ENCODE data around the gene LMX1B. TPM values are rescaled to one million over a fixed set of nuclear protein-coding genes. Genes with fewer than 3 reads are reported as not detected.

Gene LMX1B
- total RNA-seq, 8 experiments from 2014 or later: 0.05 to 3.2 (median 0.25) TPM; not detected in 2

DNA sequence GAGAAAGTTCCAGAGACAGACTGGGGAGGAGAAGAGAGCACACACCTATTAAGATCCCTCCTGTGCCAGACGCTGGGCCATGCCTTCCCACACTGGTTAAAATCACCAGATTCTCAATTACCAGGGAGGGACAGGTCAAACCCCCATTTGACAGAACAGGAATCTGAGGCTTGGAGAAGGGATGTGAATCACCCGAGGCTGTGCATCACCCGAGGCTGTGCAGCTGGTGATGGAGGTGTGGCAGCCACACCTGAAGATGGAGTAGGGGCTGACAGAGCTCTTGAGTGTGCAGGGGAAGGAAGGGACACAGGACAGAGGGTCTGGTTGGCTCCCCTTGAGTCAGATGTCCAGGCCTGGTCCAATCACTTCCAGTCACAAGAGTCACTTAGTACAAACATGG lies 70.6 kb downstream of the LMX1B start:
- H3K27ac ChIP-seq: no peak overlapping the region
- no peak for ATAC-seq (replicated peaks in 6 of 8)
- in situ Hi-C loops (cut with MboI; ENCODE audit: low pct_unique_long_range_greater_than_20kb in 2 of 9, low sequenced_read_pairs in 9 of 9, unreplicated experiment in 9 of 9): no loop called here
- 0 to 60% (median 46%) methylated on average over 1 to 2 of the region's 3 CpGs; no CpG with 5 or more reads in 7 of the 10 experiments for WGBS, 10 experiments
- no peak overlapping the region for H3K4me3 ChIP-seq
- H3K4me1 ChIP-seq (replicated peaks in 1 of 2): peaks cover 0 to 4% of the 10 kb centered on the region in 2 donors

DNA sequence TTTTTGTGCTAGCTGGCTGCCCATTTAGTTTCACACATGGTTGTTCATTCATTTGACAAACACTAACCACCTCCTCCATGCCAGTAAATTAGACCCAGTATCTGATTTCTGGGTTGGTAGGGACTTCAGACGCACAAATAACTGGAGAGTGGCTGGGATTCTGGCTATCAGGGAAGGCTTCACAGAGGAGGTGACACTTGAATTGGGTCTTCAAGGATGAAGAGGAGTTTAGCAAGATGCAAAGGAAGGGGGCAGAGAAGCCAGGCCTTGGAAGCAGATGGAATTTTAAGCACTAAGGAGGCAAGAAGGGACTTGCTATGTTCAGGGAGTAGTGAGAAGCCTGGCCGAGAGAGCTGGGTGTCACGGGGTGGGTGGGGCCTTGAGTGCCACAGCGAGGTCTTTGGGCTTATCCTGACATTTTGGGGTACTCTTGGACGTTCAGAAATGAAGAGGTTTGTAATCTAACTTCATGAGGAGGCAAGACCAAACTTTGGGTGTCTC lies 71.3 kb downstream of the LMX1B start:
- no peak overlapping the region for H3K4me3 ChIP-seq
- 0 to 100% (median 43%) methylated on average over 1 to 5 of the region's 5 CpGs; no CpG with 5 or more reads in 4 of the 10 experiments for WGBS, 10 experiments
- peaks cover 0 to 4% of the 10 kb centered on the region in 2 donors for H3K4me1 ChIP-seq (replicated peaks in 1 of 2)
- H3K27ac ChIP-seq: no peak overlapping the region
- in situ Hi-C loops (cut with MboI; ENCODE audit: low pct_unique_long_range_greater_than_20kb in 2 of 9, low sequenced_read_pairs in 9 of 9, unreplicated experiment in 9 of 9): no loop called here
- no peak for ATAC-seq (replicated peaks in 6 of 8)

DNA sequence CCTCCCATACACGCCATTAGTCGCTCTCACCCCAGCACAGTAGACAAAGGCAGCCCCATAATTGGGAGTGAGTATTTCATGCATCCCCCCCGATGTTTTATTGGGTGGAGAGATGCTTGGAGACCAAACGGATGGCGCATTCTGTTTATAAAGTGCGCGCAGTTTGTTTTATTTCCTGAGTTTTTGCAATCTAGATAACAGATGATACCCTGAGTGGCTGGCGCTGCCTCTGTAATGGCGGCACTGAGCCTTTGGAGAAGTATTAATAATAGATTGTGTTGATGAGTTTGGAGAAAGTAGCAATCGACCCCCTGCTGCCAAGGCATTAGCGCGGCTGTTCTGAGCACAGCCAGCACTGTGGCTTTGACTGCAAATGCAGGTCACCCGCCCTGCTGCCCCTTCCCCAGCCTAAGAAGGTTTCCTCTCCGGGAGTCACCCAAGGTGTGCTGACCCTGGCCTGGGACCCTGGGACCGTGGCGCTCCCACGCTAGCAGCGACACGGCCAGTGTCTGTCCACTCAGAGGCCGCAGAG lies 74.3 kb downstream of the LMX1B start:
- Histone ChIP-seq H3K27ac (no peak overlapping the region), H3K4me1 (replicated peaks in 1 of 2) (peaks cover 0 to 1% of the 10 kb centered on the region in 2 donors), H3K4me3 (no peak overlapping the region)
- WGBS, 10 experiments: 44 to 77% (median 59%) methylated on average over 1 to 11 of the region's 20 CpGs; no CpG with 5 or more reads in 6 of the 10 experiments
- no peak for ATAC-seq (replicated peaks in 6 of 8)
- in situ Hi-C loops (cut with MboI; ENCODE audit: low pct_unique_long_range_greater_than_20kb in 2 of 9, low sequenced_read_pairs in 9 of 9, unreplicated experiment in 9 of 9): no loop called here

DNA sequence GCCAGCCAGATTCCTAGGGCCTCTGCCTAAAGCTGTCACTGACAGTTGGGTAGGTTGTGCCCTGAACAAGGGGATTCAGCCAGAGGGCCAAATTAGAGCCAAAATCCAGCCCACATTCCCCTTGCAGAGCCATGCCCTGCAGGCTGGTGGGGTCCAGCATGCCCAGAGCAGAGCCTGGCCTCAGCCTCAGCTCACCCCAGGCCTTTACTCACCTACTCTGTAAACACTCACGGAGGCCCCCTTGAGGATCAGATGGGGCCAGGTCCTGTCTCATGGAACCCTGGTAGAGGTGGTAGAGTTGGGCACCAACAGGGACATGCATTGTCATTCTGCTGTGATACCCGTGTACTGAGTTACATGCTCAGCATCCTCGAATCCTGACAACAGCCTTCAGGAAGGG lies 74.9 kb downstream of the LMX1B start:
- no peak overlapping the region for H3K27ac ChIP-seq
- WGBS, 10 experiments: 83% methylated on average over 1 of the region's 3 CpGs; no CpG with 5 or more reads in 9 of the 10 experiments
- no peak overlapping the region for H3K4me3 ChIP-seq
- in situ Hi-C loops (cut with MboI; ENCODE audit: low pct_unique_long_range_greater_than_20kb in 2 of 9, low sequenced_read_pairs in 9 of 9, unreplicated experiment in 9 of 9): no loop called here
- H3K4me1 ChIP-seq (replicated peaks in 1 of 2): no peaks in the 10 kb centered on the region
- no peak for ATAC-seq (replicated peaks in 6 of 8)

DNA sequence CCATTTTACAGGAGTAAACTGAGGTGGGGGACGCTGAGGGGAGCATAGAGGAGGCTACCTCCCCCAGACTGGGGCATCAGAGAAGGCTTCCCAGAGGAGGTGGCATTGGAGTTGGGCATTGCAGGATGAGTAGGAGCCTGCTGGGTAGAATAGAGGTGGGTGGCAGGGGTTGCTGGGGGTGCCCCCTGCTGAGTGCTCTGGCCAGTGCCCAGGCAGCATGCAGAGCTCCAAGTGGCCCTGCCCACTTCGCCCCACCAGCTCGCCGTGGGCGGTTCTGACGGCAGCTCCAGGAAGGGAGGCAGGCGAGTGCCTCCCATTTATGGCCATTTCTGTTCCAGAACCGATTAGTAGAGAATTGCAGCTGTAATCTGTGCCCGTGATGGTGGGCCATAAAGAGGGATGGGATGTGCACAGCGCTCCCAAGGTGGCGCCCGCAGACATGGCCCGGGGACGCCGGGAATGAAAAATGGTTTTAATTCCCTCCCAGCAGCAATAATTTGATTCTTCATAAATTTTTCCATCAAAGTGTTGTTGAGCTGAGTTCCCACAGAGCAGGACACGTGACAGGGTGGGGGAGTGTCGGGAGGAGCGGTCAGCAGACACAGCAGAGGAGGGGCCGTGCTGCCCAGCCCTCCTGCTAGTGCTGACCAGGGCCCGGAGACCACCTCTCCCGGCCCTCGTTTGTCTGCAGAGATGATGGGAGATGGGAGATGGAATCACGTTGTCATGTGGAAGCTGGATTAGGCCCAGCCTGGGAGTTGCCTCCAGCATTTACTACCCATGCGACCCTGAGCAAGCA lies 75.5 kb downstream of the LMX1B start:
- H3K4me1 ChIP-seq (replicated peaks in 1 of 2): no peaks in the 10 kb centered on the region
- no peak overlapping the region for H3K4me3 ChIP-seq
- peak in 7 of 8 experiments; percentile 27 to 82 (median 70) for ATAC-seq (replicated peaks in 6 of 8)
- in situ Hi-C loops (cut with MboI; ENCODE audit: low pct_unique_long_range_greater_than_20kb in 2 of 9, low sequenced_read_pairs in 9 of 9, unreplicated experiment in 9 of 9): no loop called here
- H3K27ac ChIP-seq: no peak overlapping the region
- WGBS, 10 experiments: 0 to 83% (median 40%) methylated on average over 1 to 18 of the region's 24 CpGs; no CpG with 5 or more reads in 1 of the 10 experiments

DNA sequence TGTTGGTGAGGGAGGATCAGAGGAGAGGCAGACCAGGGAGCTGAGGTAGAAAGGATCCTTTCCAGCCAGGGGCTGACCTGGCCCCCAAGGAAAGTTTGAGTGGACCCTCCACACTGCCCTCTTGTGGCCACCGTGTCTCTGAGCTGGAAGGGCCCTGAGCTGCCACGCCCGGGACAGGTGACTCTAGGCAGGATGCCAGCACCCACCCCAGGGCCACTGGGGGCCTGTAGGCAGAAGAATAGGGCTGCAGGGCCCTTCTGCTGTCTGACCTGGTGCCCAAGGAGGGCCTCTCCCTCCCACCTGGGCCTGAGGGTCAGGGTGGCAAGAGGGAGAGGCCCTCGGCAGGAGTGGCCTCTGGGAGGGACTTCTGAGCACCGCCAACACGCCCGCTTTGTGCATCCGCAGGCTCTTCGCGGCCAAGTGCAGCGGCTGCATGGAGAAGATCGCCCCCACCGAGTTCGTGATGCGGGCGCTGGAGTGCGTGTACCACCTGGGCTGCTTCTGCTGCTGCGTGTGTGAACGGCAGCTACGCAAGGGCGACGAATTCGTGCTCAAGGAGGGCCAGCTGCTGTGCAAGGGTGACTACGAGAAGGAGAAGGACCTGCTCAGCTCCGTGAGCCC lies 76.8 kb downstream of the LMX1B start:
- Histone ChIP-seq H3K27ac (no peak overlapping the region), H3K4me1 (replicated peaks in 1 of 2) (no peaks in the 10 kb centered on the region), H3K4me3 (no peak overlapping the region)
- WGBS, 10 experiments: 20 to 100% (median 40%) methylated on average over 1 to 4 of the region's 25 CpGs; no CpG with 5 or more reads in 5 of the 10 experiments
- in situ Hi-C loops (cut with MboI; ENCODE audit: low pct_unique_long_range_greater_than_20kb in 2 of 9, low sequenced_read_pairs in 9 of 9, unreplicated experiment in 9 of 9): loop anchor here in 1 of 9 experiments (10.0 kb wide), 1 partner anchor 76 kb away; the partner anchor contains the start of gene LMX1B
- ATAC-seq (replicated peaks in 6 of 8): peak in 7 of 8 experiments; percentile 22 to 80 (median 44)

DNA sequence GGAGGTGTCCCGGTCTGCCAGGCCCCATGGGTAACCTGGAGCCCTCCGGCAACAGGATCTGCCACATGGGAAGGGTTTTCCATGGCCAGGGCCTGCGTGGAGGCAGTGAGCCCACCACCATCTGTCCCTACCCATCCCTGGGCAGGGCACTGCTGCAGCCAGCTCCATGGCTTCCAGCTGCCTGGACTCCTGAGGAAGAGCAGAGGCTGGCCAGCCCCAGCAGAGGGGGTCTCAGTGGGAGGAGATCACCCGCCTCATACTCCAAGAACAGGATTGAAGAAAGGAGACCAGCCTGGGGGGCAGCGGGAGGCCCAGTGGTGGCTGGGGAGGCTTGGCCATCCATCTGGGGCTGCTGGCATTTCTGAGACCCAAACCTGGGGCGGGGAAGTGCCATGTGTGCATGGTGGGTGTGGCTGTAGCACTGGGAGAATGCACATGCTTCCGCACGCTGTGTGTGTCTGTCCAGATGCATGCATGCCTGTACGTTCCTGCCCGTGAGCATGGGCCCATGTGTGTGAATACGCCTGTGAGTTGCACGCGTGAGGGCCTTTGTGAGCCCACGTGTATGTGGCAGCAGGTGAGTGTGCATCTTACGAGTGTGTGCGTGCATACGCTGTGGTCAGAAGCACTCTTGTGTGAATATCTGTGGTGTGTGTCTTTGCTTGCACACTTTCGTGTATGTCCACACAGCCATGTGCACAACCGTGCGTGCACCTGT lies 78.5 kb downstream of the LMX1B start:
- H3K27ac ChIP-seq: no peak overlapping the region
- 20 to 80% (median 73%) methylated on average over 1 to 9 of the region's 20 CpGs; no CpG with 5 or more reads in 4 of the 10 experiments for WGBS, 10 experiments
- in situ Hi-C loops (cut with MboI; ENCODE audit: low pct_unique_long_range_greater_than_20kb in 2 of 9, low sequenced_read_pairs in 9 of 9, unreplicated experiment in 9 of 9): loop anchor here in 1 of 9 experiments (10.0 kb wide), 1 partner anchor 77 kb away; the partner anchor contains the start of gene LMX1B
- no peaks in the 10 kb centered on the region for H3K4me1 ChIP-seq (replicated peaks in 1 of 2)
- no peak overlapping the region for H3K4me3 ChIP-seq
- peak in 1 of 8 experiments; percentile 59 for ATAC-seq (replicated peaks in 6 of 8)

DNA sequence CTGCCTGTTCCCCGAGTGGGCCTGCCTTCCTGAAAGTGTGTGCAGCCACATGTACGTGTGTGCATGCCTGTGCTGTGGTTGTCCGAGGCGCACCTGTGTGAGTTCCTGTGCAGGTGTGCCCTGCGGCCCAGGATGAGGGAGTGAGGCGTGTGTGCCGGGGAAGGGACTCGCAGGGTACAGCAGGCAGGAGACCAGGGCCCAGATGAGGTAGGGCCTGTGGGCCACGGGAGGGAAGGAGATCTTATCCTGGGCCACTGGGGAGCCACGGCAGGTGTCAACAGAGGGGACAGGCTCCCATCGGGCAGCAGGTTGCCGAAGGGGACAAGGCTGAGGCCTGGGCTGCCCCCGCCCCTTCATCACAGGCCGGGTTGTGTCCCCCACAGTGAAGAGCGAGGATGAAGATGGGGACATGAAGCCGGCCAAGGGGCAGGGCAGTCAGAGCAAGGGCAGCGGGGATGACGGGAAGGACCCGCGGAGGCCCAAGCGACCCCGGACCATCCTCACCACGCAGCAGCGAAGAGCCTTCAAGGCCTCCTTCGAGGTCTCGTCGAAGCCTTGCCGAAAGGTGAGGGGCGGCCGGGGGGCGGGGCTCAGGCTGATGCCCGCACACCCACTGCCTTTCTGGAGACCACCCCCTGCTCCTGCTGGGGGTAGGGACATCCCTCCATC lies 79.2 kb downstream of the LMX1B start:
- Histone ChIP-seq H3K4me1 (replicated peaks in 1 of 2) (no peaks in the 10 kb centered on the region), H3K27ac (no peak overlapping the region), H3K4me3 (no peak overlapping the region)
- in situ Hi-C loops (cut with MboI; ENCODE audit: low pct_unique_long_range_greater_than_20kb in 2 of 9, low sequenced_read_pairs in 9 of 9, unreplicated experiment in 9 of 9): loop anchor here in 1 of 9 experiments (10.0 kb wide), 1 partner anchor 78 kb away; the partner anchor contains the start of gene LMX1B
- WGBS, 10 experiments: 81 to 88% methylated on average over 9 to 12 of the region's 32 CpGs; no CpG with 5 or more reads in 8 of the 10 experiments
- no peak for ATAC-seq (replicated peaks in 6 of 8)

DNA sequence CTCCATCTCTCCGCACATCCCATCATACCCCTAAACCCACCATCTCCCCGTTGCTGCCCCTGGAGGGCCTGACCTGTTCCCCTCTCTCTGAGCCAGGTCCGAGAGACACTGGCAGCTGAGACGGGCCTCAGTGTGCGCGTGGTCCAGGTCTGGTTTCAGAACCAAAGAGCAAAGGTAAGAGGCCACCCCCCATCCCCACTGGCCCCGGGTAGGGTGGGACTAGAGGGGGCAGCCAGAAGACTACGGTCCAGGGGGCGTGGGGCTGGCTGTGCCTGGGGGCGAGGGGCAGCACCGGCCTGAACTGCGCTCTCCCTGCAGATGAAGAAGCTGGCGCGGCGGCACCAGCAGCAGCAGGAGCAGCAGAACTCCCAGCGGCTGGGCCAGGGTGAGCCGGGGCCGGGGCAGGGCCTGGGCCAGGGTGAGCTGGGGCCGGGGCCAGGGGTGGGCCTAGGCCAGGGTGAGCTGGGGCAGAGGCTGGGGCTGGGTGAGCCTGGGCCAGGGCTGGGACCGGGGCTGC lies 79.8 kb downstream of the LMX1B start:
- Histone ChIP-seq H3K27ac (no peak overlapping the region), H3K4me1 (replicated peaks in 1 of 2) (no peaks in the 10 kb centered on the region), H3K4me3 (no peak overlapping the region)
- in situ Hi-C loops (cut with MboI; ENCODE audit: low pct_unique_long_range_greater_than_20kb in 2 of 9, low sequenced_read_pairs in 9 of 9, unreplicated experiment in 9 of 9): loop anchor here in 1 of 9 experiments (10.0 kb wide), 1 partner anchor 79 kb away; the partner anchor contains the start of gene LMX1B
- no CpG with 5 or more reads among the region's 20 CpGs for WGBS, 10 experiments
- ATAC-seq (replicated peaks in 6 of 8): no peak

DNA sequence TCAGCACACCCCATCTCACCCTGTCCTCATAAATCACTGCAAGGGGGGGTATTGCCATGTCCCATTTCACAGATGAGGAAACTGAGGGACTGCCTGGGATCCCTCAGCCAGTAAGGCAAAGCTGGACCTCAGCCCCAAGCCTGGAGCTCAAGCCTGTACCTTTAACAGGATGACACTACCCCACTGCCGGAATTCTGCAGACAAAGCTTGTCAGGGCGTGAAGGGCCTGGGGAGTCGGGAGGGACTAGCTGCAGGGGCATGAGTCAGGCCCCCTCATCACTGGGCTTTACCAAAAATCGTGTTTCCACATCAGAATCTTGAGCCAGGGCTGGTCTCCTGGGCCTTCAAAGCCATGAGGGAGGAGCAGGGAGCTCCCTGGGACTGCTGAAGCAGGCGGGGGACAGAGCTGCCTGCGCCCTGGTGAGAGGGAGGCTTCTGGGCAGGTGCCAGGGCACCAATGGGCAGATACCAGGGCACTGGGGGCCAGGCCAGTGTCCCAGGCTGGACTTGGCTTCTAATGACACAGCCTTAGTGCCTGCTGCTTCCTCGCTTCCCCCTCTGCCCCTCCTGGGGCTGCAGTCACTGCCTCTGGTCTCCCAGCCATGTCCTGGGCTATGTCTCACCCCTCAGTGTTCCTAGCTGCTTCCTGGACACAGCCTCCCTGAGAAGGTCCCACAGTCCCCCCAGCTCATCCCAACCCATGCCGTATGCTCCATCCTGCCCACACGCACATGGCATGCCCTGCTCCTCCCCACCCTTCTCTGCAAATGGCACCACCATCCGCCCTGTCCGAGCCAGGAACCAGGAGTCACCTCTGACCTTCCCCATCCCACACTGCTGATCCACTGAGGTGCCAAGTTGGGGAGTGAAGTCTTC lies 80.7 kb downstream of the LMX1B start:
- Histone ChIP-seq H3K4me3 (no peak overlapping the region), H3K4me1 (replicated peaks in 1 of 2) (no peaks in the 10 kb centered on the region), H3K27ac (no peak overlapping the region)
- 20 to 67% (median 30%) methylated on average over 1 to 5 of the region's 11 CpGs; no CpG with 5 or more reads in 5 of the 10 experiments for WGBS, 10 experiments
- no peak for ATAC-seq (replicated peaks in 6 of 8)
- in situ Hi-C loops (cut with MboI; ENCODE audit: low pct_unique_long_range_greater_than_20kb in 2 of 9, low sequenced_read_pairs in 9 of 9, unreplicated experiment in 9 of 9): loop anchor here in 1 of 9 experiments (10.0 kb wide), 1 partner anchor 80 kb away; the partner anchor contains the start of gene LMX1B

DNA sequence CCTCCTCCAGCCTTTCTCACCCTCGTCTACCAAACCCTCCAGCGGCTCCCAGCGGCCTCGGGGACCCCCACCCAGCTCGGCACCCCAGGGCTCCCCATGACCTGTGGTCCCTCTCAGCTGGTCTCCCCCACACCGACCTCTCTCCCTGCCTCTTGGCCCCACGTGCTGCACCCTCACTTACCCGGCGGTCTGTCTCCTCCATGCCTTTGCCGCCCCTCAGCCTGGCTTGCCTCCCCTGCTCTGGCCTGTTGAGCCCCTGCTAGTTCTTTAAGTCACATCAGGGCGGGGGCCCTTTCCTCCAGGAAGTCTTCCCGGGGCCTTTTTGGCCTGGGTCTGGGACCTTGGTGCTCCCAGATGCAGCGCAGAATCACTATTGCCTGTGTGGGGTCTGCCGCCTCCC lies 81.5 kb downstream of the LMX1B start:
- no peak for ATAC-seq (replicated peaks in 6 of 8)
- Histone ChIP-seq H3K4me1 (replicated peaks in 1 of 2) (no peaks in the 10 kb centered on the region), H3K27ac (no peak overlapping the region), H3K4me3 (no peak overlapping the region)
- 55 to 100% (median 80%) methylated on average over 1 to 7 of the region's 14 CpGs; no CpG with 5 or more reads in 7 of the 10 experiments for WGBS, 10 experiments
- in situ Hi-C loops (cut with MboI; ENCODE audit: low pct_unique_long_range_greater_than_20kb in 2 of 9, low sequenced_read_pairs in 9 of 9, unreplicated experiment in 9 of 9): loop anchor here in 1 of 9 experiments (10.0 kb wide), 1 partner anchor 80 kb away; the partner anchor contains the start of gene LMX1B
